ENCODE measurements around the gene NLRC3.

The NLRC3 gene, protein sequence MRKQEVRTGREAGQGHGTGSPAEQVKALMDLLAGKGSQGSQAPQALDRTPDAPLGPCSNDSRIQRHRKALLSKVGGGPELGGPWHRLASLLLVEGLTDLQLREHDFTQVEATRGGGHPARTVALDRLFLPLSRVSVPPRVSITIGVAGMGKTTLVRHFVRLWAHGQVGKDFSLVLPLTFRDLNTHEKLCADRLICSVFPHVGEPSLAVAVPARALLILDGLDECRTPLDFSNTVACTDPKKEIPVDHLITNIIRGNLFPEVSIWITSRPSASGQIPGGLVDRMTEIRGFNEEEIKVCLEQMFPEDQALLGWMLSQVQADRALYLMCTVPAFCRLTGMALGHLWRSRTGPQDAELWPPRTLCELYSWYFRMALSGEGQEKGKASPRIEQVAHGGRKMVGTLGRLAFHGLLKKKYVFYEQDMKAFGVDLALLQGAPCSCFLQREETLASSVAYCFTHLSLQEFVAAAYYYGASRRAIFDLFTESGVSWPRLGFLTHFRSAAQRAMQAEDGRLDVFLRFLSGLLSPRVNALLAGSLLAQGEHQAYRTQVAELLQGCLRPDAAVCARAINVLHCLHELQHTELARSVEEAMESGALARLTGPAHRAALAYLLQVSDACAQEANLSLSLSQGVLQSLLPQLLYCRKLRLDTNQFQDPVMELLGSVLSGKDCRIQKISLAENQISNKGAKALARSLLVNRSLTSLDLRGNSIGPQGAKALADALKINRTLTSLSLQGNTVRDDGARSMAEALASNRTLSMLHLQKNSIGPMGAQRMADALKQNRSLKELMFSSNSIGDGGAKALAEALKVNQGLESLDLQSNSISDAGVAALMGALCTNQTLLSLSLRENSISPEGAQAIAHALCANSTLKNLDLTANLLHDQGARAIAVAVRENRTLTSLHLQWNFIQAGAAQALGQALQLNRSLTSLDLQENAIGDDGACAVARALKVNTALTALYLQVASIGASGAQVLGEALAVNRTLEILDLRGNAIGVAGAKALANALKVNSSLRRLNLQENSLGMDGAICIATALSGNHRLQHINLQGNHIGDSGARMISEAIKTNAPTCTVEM

DNA sequence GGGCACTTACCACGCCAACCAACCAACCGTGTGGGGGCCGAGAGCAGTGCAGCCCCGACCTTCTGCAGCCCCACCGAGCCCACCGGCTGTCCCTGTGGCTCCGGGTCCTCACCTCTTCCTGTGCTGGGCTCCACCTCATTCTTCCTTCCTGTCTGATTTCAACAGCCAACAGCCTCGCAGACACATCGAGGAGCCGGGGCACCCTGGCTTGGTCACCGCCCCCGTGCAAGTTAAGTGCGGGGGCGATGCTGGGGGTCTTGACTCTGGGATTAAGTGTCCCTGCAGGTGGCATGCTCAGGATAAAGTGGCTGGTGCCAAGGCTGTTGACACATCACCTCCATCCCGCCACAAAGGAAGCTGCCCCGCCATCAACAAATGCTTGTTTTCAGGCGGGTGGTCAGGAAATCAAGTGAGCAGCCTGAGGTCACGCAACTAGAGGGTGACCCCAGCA, at the start of gene NLRC3:
NLRC3 (minus strand) TSS at position 102 of the 451 bp plus-strand sequence. CDS start 12,367 bp downstream, outside the sequence.
- POLR2A ChIA-PET = no interaction called here
- no peak for DNase-seq (ENCODE audit: extremely low spot score)
- CTCF ChIA-PET = no interaction called here
- TF ChIP-seq NFRKB (IDR thresholded peaks at IDR 0.05) (no peak), FOXM1 (IDR thresholded peaks at IDR 0.05; ENCODE audit: borderline replicate concordance) (no peak), SP1 (IDR thresholded peaks at IDR 0.05) (no peak), FOXK2 (IDR thresholded peaks at IDR 0.05) (no peak), BHLHE40 (IDR thresholded peaks at IDR 0.05; ENCODE audit: borderline replicate concordance) (no peak), TARDBP (IDR thresholded peaks at IDR 0.05) (no peak), ELF4 (IDR thresholded peaks at IDR 0.05) (no peak), LEF1 (IDR thresholded peaks at IDR 0.05; ENCODE audit: borderline replicate concordance) (no peak), ARNT (IDR thresholded peaks at IDR 0.05) (no peak), L3MBTL2 (conservative IDR thresholded peaks at IDR 0.05) (no peak), FOXA1 (IDR thresholded peaks at IDR 0.05) (no peak), ZNF384 (IDR thresholded peaks at IDR 0.05) (no peak), HDGF (IDR thresholded peaks at IDR 0.05; ENCODE audit: borderline replicate concordance) (no peak), CTBP1 (IDR thresholded peaks at IDR 0.05; ENCODE audit: borderline replicate concordance) (no peak), SUZ12 (IDR thresholded peaks at IDR 0.05) (no peak)
- TF ChIP-seq, protein P1, sequence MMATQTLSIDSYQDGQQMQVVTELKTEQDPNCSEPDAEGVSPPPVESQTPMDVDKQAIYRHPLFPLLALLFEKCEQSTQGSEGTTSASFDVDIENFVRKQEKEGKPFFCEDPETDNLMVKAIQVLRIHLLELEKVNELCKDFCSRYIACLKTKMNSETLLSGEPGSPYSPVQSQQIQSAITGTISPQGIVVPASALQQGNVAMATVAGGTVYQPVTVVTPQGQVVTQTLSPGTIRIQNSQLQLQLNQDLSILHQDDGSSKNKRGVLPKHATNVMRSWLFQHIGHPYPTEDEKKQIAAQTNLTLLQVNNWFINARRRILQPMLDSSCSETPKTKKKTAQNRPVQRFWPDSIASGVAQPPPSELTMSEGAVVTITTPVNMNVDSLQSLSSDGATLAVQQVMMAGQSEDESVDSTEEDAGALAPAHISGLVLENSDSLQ (IDR thresholded peaks at IDR 0.05) = no peak

DNA sequence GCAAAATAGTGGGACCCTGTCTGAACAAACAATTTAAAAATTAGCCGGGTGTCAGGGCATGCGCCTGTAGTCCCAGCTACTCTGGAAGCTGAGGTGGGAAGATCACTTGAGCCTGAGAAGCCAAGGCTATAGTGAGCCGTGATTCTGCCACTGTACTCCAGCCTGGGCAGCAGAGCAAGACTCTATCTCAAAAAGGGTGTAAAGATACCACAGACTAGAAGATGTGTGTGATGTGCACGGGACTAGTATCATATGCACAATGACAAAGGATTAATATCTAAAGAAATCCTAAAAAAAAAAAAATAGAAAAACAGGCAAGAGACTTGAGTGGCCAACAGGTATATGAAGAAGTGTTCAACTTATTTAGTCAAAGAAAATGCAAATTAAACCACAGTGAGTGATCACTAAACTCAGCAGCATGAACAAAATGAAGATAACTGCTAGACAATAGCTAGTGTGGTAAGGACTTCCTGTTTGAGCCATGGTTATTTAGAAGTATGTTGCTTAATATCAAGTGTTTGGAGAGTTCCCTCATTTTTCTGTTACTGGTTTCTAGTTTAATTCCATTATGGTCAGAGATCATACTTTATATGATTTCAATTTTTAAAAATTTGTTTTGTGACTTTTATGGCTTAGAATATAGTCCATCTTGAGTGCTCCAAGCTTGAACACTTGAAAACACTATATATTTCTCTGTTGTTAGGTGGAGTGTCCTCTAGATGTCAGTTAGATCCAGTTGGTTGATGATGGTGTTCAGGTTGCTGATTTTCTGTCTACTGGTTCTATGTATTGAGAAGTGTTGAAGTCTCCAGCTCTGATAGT, 48.9 kb upstream of the NLRC3 start:
- no peak for DNase-seq (ENCODE audit: extremely low spot score)
- ChIA-PET CTCF (interaction anchor here (0.6 kb wide), 2 partner anchors 10 to 159 kb away, joined by 3 read pairs; no protein-coding TSS in a partner anchor), POLR2A (no interaction called here)
- TF ChIP-seq TARDBP (IDR thresholded peaks at IDR 0.05) = no peak
- no peak for TF ChIP-seq FOXM1 (IDR thresholded peaks at IDR 0.05; ENCODE audit: borderline replicate concordance)
- TF ChIP-seq LEF1 (IDR thresholded peaks at IDR 0.05; ENCODE audit: borderline replicate concordance) = no peak
- no peak for TF ChIP-seq ZNF384 (IDR thresholded peaks at IDR 0.05)
- no peak for TF ChIP-seq NFRKB (IDR thresholded peaks at IDR 0.05)
- TF ChIP-seq FOXA1 (IDR thresholded peaks at IDR 0.05) = no peak
- TF ChIP-seq L3MBTL2 (conservative IDR thresholded peaks at IDR 0.05) = no peak
- no peak for TF ChIP-seq SP1 (IDR thresholded peaks at IDR 0.05)
- TF ChIP-seq ARNT (IDR thresholded peaks at IDR 0.05) = no peak
- no peak for TF ChIP-seq BHLHE40 (IDR thresholded peaks at IDR 0.05; ENCODE audit: borderline replicate concordance)
- TF ChIP-seq CTBP1 (IDR thresholded peaks at IDR 0.05; ENCODE audit: borderline replicate concordance) = no peak
- no peak for TF ChIP-seq HDGF (IDR thresholded peaks at IDR 0.05; ENCODE audit: borderline replicate concordance)
- TF ChIP-seq ELF4 (IDR thresholded peaks at IDR 0.05) = no peak
- TF ChIP-seq, protein P1 (IDR thresholded peaks at IDR 0.05) = no peak

DNA sequence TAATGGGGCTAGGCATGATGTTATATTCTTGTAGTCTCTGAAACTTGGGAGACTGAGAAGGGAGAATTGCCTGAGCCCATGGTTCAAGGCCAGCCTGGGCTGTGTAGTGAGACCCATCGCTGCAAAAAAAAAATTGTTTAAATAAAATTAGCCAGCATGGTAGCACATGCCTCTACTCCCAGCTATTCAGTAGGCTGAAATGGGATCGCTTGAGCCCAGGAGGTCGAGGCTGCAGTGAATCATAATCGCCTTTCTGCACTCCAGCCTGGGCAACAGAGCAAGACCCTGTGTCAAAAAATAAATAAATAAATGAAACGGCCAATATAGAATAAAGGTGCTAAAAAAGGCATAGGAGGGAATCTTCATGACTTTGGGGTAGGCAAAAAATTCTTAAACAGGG, 48.1 kb upstream of the NLRC3 start:
- POLR2A ChIA-PET = no interaction called here
- no peak for DNase-seq (ENCODE audit: extremely low spot score)
- CTCF ChIA-PET = no interaction called here
- TF ChIP-seq ZNF384 (IDR thresholded peaks at IDR 0.05) = no peak
- no peak for TF ChIP-seq FOXA1 (IDR thresholded peaks at IDR 0.05)

- POLR2A ChIA-PET = no interaction called here
- no peak for DNase-seq (ENCODE audit: extremely low spot score)
- CTCF ChIA-PET = no interaction called here
- TF ChIP-seq BHLHE40 (IDR thresholded peaks at IDR 0.05; ENCODE audit: borderline replicate concordance) (no peak), FOXM1 (IDR thresholded peaks at IDR 0.05; ENCODE audit: borderline replicate concordance) (no peak), SP1 (IDR thresholded peaks at IDR 0.05) (no peak), FOXK2 (IDR thresholded peaks at IDR 0.05) (no peak), FOXA1 (IDR thresholded peaks at IDR 0.05) (no peak)
Observed at GRCh38 chr16:3623642-3624041, 46.4 kb upstream of the NLRC3 start.

DNA sequence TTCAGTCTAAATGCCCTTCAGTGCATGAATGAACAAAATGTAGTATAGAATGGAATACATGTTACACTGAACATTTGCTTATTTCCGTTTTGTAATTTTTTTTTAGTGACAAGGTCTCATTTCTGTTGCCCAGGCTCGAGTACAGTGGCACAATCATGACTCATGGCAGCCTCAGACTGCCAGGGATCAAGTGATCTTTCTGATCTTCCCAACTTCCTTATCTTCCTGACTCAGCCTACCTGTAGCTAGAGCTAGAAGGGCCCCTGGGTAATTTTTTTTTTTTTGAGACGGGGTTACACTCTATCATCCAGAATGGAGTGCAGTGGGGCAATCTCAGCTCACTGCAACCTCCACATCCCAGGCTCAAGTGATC, 41.6 kb upstream of the NLRC3 start:
- no peak for TF ChIP-seq FOXM1 (IDR thresholded peaks at IDR 0.05; ENCODE audit: borderline replicate concordance)
- TF ChIP-seq ELF4 (IDR thresholded peaks at IDR 0.05) = no peak
- TF ChIP-seq LEF1 (IDR thresholded peaks at IDR 0.05; ENCODE audit: borderline replicate concordance) = no peak
- no peak for TF ChIP-seq FOXK2 (IDR thresholded peaks at IDR 0.05)
- TF ChIP-seq SUZ12 (IDR thresholded peaks at IDR 0.05) = no peak
- TF ChIP-seq ZNF384 (IDR thresholded peaks at IDR 0.05) = no peak
- no peak for TF ChIP-seq HDGF (IDR thresholded peaks at IDR 0.05; ENCODE audit: borderline replicate concordance)
- TF ChIP-seq BHLHE40 (IDR thresholded peaks at IDR 0.05; ENCODE audit: borderline replicate concordance) = no peak
- ChIA-PET POLR2A (no interaction called here), CTCF (no interaction called here)
- DNase-seq (ENCODE audit: extremely low spot score) = no peak

Data from HEK293T (cell line).